Keratinocyte (primary cell): ENCODE data around the gene SLC23A2.

Experiments used
- CTCF ChIP-seq, 3 experiments: IDR thresholded peaks in 1 of 3; conservative IDR thresholded peaks in 1 of 3; optimal IDR thresholded peaks in 1 of 3; 2 replicates in 2 of 3; 3 replicates in 1 of 3; pipeline versions ENCODE3 to v1.5.1; 2011; ENCODE audit warnings: low read length in 3 of 3, mild to moderate bottlenecking in 3 of 3, moderate library complexity in 2 of 3, control low read depth in 1 of 3, inconsistent platforms in 1 of 3; ENCODE audit not compliant: insufficient read depth in 2 of 3; ENCODE audit errors: extremely low read depth in 1 of 3
- EZH2 ChIP-seq: IDR thresholded peaks from one replicate; pipeline ENCODE4 v1.6.1; 2012; ENCODE audit warnings: inconsistent platforms, mild to moderate bottlenecking, low read length, moderate library complexity

- TF ChIP-seq CTCF (optimal IDR thresholded peaks at IDR 0.05 in 1 of 3, IDR thresholded peaks at IDR 0.05 in 1 of 3, conservative IDR thresholded peaks at IDR 0.05 in 1 of 3; ENCODE audit: extremely low read depth in 1 of 3, insufficient read depth in 2 of 3, low read length in 3 of 3) (no peak), EZH2 (no peak)
Measured at GRCh38 chr20:4989570-4989969, 11.7 kb downstream of the SLC23A2 start.
